OCI-LY3 (cell line): ENCODE measurements around the gene YBX2.

Source experiments
- EZH2phosphoT487 ChIP-seq: fragments of 200-600 bp; shearing (Covaris generic); IDR thresholded peaks from 2 replicates; pipeline ENCODE4 v1.6.1; 2018; ENCODE audit warnings: antibody characterized with exemption, mixed run types, low read depth
- TF ChIP-seq, protein P1 (sequence below): fragments of 200-600, 300-600 bp; sonication (generic); IDR thresholded peaks from 2 replicates; pipeline ENCODE4 v1.5.1; 2014; ENCODE audit warnings: antibody characterized with exemption, low read length, low read depth

DNA sequence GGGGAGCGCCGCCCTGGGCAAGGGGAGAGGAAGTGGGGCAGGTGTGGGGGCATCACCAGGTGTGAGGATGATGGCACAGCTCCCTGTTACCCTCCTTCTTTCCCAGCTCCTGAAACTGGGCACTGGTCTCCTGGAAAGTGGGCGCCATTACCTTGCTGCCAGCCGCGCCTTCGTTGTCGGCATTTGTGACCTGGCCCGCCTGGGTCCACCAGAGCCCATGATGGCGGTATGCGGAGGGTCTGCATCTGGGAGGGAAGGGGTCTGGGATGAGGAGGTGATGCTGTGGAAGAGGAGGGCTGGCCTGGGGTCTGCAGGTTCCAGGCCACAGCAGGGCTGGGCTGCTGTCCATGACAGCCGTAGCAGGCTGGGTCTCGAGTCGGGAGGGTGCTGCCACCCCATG lies 47.4 kb upstream of the YBX2 start:
- TF ChIP-seq, protein P1, sequence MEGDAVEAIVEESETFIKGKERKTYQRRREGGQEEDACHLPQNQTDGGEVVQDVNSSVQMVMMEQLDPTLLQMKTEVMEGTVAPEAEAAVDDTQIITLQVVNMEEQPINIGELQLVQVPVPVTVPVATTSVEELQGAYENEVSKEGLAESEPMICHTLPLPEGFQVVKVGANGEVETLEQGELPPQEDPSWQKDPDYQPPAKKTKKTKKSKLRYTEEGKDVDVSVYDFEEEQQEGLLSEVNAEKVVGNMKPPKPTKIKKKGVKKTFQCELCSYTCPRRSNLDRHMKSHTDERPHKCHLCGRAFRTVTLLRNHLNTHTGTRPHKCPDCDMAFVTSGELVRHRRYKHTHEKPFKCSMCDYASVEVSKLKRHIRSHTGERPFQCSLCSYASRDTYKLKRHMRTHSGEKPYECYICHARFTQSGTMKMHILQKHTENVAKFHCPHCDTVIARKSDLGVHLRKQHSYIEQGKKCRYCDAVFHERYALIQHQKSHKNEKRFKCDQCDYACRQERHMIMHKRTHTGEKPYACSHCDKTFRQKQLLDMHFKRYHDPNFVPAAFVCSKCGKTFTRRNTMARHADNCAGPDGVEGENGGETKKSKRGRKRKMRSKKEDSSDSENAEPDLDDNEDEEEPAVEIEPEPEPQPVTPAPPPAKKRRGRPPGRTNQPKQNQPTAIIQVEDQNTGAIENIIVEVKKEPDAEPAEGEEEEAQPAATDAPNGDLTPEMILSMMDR, result no peak
- TF ChIP-seq EZH2phosphoT487, result no peak
